ENCODE measurements around the gene INSIG1. TPM values are rescaled to one million over a fixed set of nuclear protein-coding genes. Genes with fewer than 3 reads are reported as not detected.

Gene INSIG1
- total and polyA plus RNA-seq, 4 donors: 47.2 to 136 (median 59.2) TPM

DNA sequence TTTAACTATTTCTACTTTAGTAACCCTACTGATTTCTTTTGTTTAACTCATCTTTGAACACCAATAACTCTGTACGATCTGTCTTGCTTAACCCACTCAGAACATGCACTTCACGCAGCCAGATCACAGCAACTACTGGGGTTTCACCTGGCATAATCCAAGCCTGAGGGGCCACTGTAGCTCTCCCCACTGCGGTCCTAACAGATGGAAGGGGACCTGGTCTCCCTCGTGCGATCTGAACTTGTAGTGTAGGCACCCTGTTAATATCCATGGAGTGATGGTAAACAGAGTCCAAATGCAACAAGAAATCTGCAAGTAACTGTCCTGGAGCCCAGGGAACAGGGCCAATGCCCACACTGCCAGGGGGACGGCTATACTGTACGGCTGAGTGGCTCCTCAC is 45.5 kb downstream of the INSIG1 start:
- peaks cover 11% of the 10 kb centered on the region for H3K4me1 ChIP-seq (ENCODE audit: control insufficient read depth, insufficient read depth, low read length)
- no peaks in the 10 kb centered on the region for H3K36me3 ChIP-seq (ENCODE audit: control insufficient read depth, insufficient read depth, low read length)
- no peak overlapping the region for H3K4me3 ChIP-seq (ENCODE audit: low read depth, low read length)
- H3K27ac ChIP-seq (ENCODE audit: low read depth, low read length): no peak overlapping the region
- WGBS (ENCODE audit: insufficient coverage): 89% methylated on average over 7 of the region's 7 CpGs
- peaks cover 17% of the 10 kb centered on the region for H3K27me3 ChIP-seq (ENCODE audit: control insufficient read depth, insufficient read depth, low read length)
- H3K9me3 ChIP-seq (ENCODE audit: control insufficient read depth, insufficient read depth, low read length): no peaks in the 10 kb centered on the region
- DNase-seq (ENCODE audit: low read depth in 4 of 6, low spot score in 6 of 6): no peak

DNA sequence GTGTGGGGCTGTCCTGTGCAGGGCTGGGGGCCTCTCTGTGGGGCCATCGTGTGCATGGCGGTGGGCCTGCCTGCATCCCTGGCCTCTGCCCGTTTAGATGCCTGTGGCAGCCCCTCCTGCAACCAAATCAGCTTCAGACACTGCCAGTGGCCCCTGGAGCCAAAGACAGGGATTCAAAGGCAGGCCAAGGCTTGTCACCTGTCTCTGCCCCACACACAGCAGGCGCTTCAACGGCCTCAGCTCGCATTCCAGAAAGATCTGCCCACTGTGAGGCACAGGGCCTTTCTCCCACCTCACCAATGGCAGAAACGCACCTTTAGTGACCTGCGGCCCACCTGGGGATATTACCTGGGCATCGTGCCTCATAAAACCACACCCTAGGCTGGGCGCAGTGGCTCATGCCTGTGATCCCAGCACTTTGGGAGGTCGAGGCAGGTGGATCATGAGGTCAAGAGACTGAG is 46.0 kb downstream of the INSIG1 start:
- Histone ChIP-seq H3K27me3 (ENCODE audit: control insufficient read depth, insufficient read depth, low read length) (peaks cover 17% of the 10 kb centered on the region), H3K4me1 (ENCODE audit: control insufficient read depth, insufficient read depth, low read length) (peaks cover 11% of the 10 kb centered on the region), H3K36me3 (ENCODE audit: control insufficient read depth, insufficient read depth, low read length) (no peaks in the 10 kb centered on the region), H3K9me3 (ENCODE audit: control insufficient read depth, insufficient read depth, low read length) (no peaks in the 10 kb centered on the region), H3K4me3 (ENCODE audit: low read depth, low read length) (no peak overlapping the region), H3K27ac (ENCODE audit: low read depth, low read length) (no peak overlapping the region)
- DNase-seq (ENCODE audit: low read depth in 4 of 6, low spot score in 6 of 6): no peak
- WGBS (ENCODE audit: insufficient coverage): 98% methylated on average over 11 of the region's 11 CpGs

DNA sequence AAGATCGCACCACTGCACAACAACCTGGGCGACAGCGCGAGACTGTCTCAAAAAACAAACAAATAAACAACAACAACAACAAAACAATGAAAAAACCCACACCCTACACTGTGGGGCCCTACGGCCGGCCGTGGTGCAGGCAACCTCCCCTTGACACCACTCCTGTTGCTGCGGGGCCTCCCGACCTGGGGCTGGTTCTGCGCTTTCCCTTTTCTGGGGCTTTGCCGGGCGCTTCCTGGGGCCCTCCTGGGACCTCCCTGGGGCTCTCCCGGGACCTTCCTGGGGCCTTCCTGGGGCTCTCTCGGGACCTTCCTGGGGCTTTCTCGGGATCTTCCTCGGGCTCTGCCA is 46.6 kb downstream of the INSIG1 start:
- peaks cover 11% of the 10 kb centered on the region for H3K4me1 ChIP-seq (ENCODE audit: control insufficient read depth, insufficient read depth, low read length)
- 50% methylated on average over 15 of the region's 16 CpGs for WGBS (ENCODE audit: insufficient coverage)
- no peak overlapping the region for H3K4me3 ChIP-seq (ENCODE audit: low read depth, low read length)
- no peaks in the 10 kb centered on the region for H3K36me3 ChIP-seq (ENCODE audit: control insufficient read depth, insufficient read depth, low read length)
- peaks cover 20% of the 10 kb centered on the region for H3K27me3 ChIP-seq (ENCODE audit: control insufficient read depth, insufficient read depth, low read length)
- no peak for DNase-seq (ENCODE audit: low read depth in 4 of 6, low spot score in 6 of 6)
- no peaks in the 10 kb centered on the region for H3K9me3 ChIP-seq (ENCODE audit: control insufficient read depth, insufficient read depth, low read length)
- H3K27ac ChIP-seq (ENCODE audit: low read depth, low read length): no peak overlapping the region

DNA sequence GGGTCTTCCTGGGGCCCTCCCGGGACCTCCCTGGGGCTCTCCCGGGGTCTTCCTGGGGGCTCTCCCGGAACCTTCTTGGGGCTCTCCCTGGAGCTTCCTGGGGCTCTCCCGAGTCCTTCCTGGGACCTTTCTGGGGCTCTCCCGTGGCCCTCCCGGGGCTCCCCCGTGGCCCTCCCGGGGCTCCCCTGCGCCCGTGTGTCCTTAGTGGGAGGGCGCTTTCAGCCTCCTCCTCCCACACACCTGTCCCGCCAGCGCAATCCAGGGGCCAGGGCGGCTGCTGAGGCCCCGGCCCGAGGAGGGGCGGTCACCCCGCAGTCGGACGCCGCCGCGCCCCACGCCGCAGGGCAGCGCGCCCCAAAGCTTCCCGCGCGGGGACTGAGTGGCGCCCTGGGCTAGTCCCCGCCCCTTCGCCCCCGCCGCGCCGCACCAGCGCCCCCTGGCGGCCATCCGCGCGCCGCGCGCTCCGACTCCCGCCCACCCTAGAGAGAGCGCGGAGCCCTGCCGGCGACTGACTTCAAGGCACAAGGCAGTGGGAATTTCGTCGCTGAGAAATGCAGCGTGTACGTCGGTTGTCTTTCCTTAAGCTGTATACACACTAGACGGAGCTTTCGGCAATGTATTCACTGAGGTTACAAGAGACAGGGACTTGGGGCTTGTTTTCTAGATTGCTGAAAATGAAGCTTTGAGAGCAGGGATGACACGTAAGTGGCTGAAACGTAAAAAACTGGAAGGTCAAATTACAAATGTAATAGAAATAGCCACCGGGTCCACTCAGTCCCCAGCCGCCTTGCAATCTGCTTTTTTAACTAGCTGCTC is 47.1 kb downstream of the INSIG1 start:
- H3K4me3 ChIP-seq (ENCODE audit: low read depth, low read length): no peak overlapping the region
- no peaks in the 10 kb centered on the region for H3K36me3 ChIP-seq (ENCODE audit: control insufficient read depth, insufficient read depth, low read length)
- no peak overlapping the region for H3K27ac ChIP-seq (ENCODE audit: low read depth, low read length)
- WGBS (ENCODE audit: insufficient coverage): 4% methylated on average over 62 of the region's 62 CpGs
- peak; percentile 38 to 93 (median 62) for DNase-seq (ENCODE audit: low read depth in 4 of 6, low spot score in 6 of 6)
- no peaks in the 10 kb centered on the region for H3K9me3 ChIP-seq (ENCODE audit: control insufficient read depth, insufficient read depth, low read length)
- peaks cover 21% of the 10 kb centered on the region for H3K27me3 ChIP-seq (ENCODE audit: control insufficient read depth, insufficient read depth, low read length)
- H3K4me1 ChIP-seq (ENCODE audit: control insufficient read depth, insufficient read depth, low read length): peaks cover 17% of the 10 kb centered on the region

DNA sequence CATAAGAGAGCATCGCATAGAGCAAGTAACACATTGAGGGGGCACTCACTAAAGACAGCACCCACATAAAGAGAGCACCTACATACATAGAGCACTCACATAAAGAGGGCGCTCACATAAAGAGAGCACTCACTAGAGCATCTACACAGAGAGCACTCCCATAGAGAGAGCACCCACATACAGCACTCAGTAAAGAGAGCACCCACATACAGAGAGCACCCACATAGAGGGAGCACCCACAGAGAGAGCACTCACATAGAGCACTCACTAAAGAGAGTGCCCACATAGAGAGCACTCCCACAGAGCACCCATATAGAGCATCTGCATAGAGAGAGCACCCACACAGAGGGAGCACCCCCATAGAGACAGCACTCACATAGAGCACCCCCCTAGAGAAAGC is 47.8 kb downstream of the INSIG1 start:
- 79% methylated on average over 2 of the region's 2 CpGs for WGBS (ENCODE audit: insufficient coverage)
- Histone ChIP-seq H3K4me3 (ENCODE audit: low read depth, low read length) (no peak overlapping the region), H3K4me1 (ENCODE audit: control insufficient read depth, insufficient read depth, low read length) (peaks cover 17% of the 10 kb centered on the region), H3K27ac (ENCODE audit: low read depth, low read length) (no peak overlapping the region), H3K9me3 (ENCODE audit: control insufficient read depth, insufficient read depth, low read length) (no peaks in the 10 kb centered on the region), H3K36me3 (ENCODE audit: control insufficient read depth, insufficient read depth, low read length) (no peaks in the 10 kb centered on the region), H3K27me3 (ENCODE audit: control insufficient read depth, insufficient read depth, low read length) (peaks cover 21% of the 10 kb centered on the region)
- DNase-seq (ENCODE audit: low read depth in 4 of 6, low spot score in 6 of 6): no peak

DNA sequence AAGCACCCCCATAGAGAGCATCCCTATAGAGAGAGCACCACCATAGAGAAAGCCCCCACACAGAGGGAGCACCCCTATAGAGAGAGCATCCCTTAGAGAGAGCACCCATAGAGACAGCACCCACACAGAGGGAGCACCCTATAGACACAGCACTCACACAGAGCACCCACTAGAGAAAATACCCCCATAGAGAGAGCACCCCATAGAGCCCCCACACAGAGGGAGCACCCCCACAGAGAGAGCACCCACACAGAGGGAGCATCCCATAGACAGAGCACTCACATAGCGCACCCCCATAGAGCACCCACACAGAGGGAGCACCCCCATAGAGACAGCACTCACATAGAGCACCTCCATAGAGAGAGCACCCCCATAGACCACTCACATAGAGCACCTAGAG is 48.6 kb downstream of the INSIG1 start:
- Histone ChIP-seq H3K4me3 (ENCODE audit: low read depth, low read length) (no peak overlapping the region), H3K9me3 (ENCODE audit: control insufficient read depth, insufficient read depth, low read length) (no peaks in the 10 kb centered on the region), H3K4me1 (ENCODE audit: control insufficient read depth, insufficient read depth, low read length) (peaks cover 17% of the 10 kb centered on the region), H3K27ac (ENCODE audit: low read depth, low read length) (no peak overlapping the region), H3K36me3 (ENCODE audit: control insufficient read depth, insufficient read depth, low read length) (no peaks in the 10 kb centered on the region), H3K27me3 (ENCODE audit: control insufficient read depth, insufficient read depth, low read length) (peaks cover 21% of the 10 kb centered on the region)
- no peak for DNase-seq (ENCODE audit: low read depth in 4 of 6, low spot score in 6 of 6)
- WGBS (ENCODE audit: insufficient coverage): no CpG with 5 or more reads among the region's 1 CpG

DNA sequence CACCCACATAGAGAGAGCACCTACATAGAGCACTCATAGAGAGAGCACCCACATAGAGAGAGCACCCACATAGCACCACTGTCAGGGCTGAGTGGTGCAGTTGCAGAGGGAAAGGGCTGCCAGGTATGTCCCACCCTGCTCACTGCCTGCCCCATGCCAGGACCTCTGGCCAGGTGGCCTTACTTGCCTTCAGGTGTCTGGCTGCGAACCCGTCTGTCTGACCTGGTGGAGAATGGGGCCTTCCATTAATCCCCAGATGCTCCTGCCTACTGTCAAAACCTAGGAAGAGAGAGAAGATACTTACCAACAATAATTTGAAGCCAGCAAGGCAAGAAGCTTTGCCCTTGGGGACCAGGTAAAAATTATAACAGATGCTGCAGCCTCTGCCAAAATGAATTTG is 51.1 kb downstream of the INSIG1 start:
- H3K27me3 ChIP-seq (ENCODE audit: control insufficient read depth, insufficient read depth, low read length): peaks cover 21% of the 10 kb centered on the region
- H3K9me3 ChIP-seq (ENCODE audit: control insufficient read depth, insufficient read depth, low read length): no peaks in the 10 kb centered on the region
- H3K4me1 ChIP-seq (ENCODE audit: control insufficient read depth, insufficient read depth, low read length): peaks cover 21% of the 10 kb centered on the region
- H3K36me3 ChIP-seq (ENCODE audit: control insufficient read depth, insufficient read depth, low read length): no peaks in the 10 kb centered on the region
- H3K27ac ChIP-seq (ENCODE audit: low read depth, low read length): no peak overlapping the region
- H3K4me3 ChIP-seq (ENCODE audit: low read depth, low read length): no peak overlapping the region
- DNase-seq (ENCODE audit: low read depth in 4 of 6, low spot score in 6 of 6): peak in 1 of 6 donors; percentile 22
- no CpG with 5 or more reads among the region's 2 CpGs for WGBS (ENCODE audit: insufficient coverage)

DNA sequence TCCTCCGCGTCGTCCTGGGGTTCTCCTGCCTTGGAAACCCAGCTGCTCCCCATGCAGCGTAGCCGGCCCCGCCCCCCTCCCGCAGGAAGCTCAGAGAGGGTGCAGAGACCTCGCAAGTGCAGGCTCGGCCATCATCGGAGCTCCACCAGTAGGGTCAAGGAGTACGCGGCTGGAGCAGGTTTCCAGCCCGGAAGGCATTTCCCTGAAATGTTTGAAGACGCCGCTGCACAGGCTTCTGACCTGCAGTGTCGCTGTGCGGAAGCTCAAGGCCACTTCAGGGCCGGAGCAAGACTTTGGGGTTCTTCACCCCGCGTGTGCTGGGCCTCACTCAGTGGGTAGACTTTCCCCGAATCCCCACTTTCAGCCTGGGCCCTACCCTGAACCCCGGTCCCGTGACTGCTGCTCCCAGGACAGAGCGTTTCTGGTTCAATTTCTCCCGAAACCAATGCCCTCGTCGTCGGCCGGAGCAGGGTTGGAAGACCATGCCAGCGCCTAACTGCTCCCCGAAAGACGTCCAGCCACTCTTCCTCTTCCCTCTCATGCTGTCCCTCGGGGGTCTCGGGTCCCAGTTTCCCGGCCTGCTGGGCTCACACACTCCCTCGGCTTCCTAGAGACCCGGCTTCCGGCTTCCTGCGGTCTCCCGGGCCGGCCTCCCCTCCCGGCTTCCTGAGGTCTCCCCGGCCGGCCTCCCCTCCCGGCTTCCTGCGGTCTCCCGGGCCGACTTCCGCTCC is 52.1 kb downstream of the INSIG1 start:
- DNase-seq (ENCODE audit: low read depth in 4 of 6, low spot score in 6 of 6): no peak
- H3K27me3 ChIP-seq (ENCODE audit: control insufficient read depth, insufficient read depth, low read length): peaks cover 21% of the 10 kb centered on the region

DNA sequence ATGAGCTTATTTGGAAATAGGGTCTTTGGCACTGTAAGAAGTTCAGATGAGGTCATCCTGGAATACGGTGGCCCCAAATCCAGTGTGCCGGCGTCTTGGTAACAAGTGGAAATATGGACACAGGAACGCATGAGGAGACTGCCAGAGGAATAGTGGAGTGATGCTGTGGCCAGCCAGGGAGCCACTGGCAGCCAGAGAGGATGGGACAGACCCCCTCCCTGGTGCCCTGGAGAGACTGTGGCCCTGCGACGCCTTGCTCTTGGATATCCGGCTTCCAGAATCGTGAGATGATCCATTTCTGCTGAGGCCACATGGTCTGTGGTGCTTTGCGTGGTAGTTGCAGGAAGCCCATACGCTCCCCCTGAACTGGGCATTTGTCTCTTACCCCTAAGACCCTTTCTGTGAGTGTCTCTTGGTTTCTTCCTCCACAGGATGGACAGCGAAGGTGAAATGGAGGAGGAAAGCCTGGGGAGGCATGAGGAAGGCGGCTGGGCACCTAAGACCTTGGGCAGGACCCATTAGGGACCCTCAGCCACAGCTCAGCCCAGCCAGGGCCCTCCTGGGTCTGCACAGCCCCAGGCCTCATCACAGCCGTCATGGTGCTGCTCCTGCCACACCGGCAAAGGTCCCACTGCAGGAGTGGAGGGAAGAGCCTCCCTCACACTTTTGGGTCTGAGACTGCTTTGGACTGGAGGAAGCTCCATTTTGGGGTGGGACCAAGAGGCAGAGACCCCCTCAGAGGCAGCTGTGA is 53.6 kb downstream of the INSIG1 start:
- Histone ChIP-seq H3K36me3 (ENCODE audit: control insufficient read depth, insufficient read depth, low read length) (no peaks in the 10 kb centered on the region), H3K4me1 (ENCODE audit: control insufficient read depth, insufficient read depth, low read length) (peaks cover 10% of the 10 kb centered on the region), H3K9me3 (ENCODE audit: control insufficient read depth, insufficient read depth, low read length) (no peaks in the 10 kb centered on the region), H3K27me3 (ENCODE audit: control insufficient read depth, insufficient read depth, low read length) (peaks cover 12% of the 10 kb centered on the region), H3K4me3 (ENCODE audit: low read depth, low read length) (no peak overlapping the region), H3K27ac (ENCODE audit: low read depth, low read length) (no peak overlapping the region)
- DNase-seq (ENCODE audit: low read depth in 4 of 6, low spot score in 6 of 6): no peak
- 95% methylated on average over 13 of the region's 14 CpGs for WGBS (ENCODE audit: insufficient coverage)

More for the DNA sequence above, 52.1 kb downstream of the INSIG1 start:
- Histone ChIP-seq H3K36me3 (ENCODE audit: control insufficient read depth, insufficient read depth, low read length) (no peaks in the 10 kb centered on the region), H3K4me3 (ENCODE audit: low read depth, low read length) (no peak overlapping the region), H3K27ac (ENCODE audit: low read depth, low read length) (no peak overlapping the region), H3K9me3 (ENCODE audit: control insufficient read depth, insufficient read depth, low read length) (no peaks in the 10 kb centered on the region), H3K4me1 (ENCODE audit: control insufficient read depth, insufficient read depth, low read length) (peaks cover 14% of the 10 kb centered on the region)
- 49% methylated on average over 32 of the region's 49 CpGs for WGBS (ENCODE audit: insufficient coverage)
